GM12865 (cell line): ENCODE measurements around the gene CROCC.

Experiments
- DNase-seq: peaks from one replicate; pipeline ENCODE4 v3.0.0; 2010; ENCODE audit warnings: low read depth
- H3K4me3 ChIP-seq: 2 replicates; pipeline ENCODE4 v1.5.1; 2011; ENCODE audit warnings: mild to moderate bottlenecking, low read depth, low read length, control low read depth
- TF ChIP-seq, protein P1 (sequence below): IDR thresholded peaks from 2 replicates; pipeline ENCODE4 v1.5.1; 2011; ENCODE audit warnings: low read length, control low read depth, low read depth, inconsistent platforms; ENCODE audit not compliant: insufficient read depth; ENCODE audit errors: missing control alignments

Gene CROCC

DNA sequence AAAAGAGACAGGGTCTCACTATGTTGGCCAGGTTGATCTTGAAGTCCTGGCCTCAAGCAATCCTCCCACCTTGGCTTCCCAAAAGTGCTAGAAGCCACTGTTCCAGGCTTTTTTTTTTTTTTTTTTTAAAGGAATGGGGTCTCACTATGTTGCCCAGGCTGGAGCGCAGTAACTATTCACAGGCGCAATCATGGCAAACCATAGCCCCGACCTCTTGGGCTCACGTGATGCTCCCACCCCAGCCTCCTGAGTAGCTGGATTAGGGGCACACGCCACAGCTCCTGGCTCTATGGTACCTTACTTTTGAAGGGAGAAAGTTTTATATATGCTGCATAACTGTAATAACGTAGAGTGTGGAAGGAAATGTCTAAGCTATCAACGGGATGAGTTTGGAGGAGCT is 95.7 kb downstream of the CROCC start:
- TF ChIP-seq, protein P1, sequence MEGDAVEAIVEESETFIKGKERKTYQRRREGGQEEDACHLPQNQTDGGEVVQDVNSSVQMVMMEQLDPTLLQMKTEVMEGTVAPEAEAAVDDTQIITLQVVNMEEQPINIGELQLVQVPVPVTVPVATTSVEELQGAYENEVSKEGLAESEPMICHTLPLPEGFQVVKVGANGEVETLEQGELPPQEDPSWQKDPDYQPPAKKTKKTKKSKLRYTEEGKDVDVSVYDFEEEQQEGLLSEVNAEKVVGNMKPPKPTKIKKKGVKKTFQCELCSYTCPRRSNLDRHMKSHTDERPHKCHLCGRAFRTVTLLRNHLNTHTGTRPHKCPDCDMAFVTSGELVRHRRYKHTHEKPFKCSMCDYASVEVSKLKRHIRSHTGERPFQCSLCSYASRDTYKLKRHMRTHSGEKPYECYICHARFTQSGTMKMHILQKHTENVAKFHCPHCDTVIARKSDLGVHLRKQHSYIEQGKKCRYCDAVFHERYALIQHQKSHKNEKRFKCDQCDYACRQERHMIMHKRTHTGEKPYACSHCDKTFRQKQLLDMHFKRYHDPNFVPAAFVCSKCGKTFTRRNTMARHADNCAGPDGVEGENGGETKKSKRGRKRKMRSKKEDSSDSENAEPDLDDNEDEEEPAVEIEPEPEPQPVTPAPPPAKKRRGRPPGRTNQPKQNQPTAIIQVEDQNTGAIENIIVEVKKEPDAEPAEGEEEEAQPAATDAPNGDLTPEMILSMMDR: no peak
- no peak for DNase-seq
- no peak overlapping the region for H3K4me3 ChIP-seq

DNA sequence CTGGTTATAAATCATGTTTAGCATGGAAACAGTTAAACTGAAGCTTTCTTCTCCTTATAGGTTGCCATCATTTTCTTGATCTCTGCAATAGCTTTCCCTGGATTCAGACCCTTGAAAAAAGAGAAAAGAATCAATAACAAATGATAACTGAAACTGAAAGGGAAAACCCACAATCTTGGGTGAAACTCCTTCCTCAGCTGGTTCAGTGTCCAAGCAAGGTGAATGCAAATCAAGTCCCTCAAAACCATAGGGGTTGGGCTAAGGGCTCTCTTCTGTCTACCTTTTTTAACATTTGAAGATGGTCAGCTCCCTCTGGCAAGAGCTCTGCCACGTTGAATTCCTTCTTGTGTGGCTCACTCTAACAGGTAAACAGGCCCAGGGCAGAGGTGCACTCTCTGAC is 97.1 kb downstream of the CROCC start:
- H3K4me3 ChIP-seq: no peak overlapping the region
- peak; percentile 32 for DNase-seq
- TF ChIP-seq, protein P1: no peak

DNA sequence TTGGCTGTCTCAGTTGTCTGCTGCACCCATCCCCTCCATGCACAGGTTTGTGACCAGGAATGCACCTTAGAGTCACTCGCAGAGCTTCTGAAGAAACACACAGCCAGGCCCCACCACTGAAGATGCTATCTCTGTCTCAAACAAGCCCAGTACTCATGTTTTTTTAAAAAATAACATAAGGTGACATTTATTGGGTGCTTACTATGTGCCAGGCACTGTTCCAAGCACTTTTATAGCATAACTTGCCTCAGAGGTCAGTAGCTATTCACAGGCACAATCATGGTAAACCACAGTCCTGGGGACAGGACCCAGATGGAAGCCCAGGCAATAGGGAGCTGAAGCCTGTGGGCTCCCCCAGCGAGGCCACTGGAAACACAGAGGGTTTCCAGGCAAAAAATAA is 98.8 kb downstream of the CROCC start:
- no peak overlapping the region for H3K4me3 ChIP-seq
- no peak for DNase-seq
- TF ChIP-seq, protein P1: no peak

DNA sequence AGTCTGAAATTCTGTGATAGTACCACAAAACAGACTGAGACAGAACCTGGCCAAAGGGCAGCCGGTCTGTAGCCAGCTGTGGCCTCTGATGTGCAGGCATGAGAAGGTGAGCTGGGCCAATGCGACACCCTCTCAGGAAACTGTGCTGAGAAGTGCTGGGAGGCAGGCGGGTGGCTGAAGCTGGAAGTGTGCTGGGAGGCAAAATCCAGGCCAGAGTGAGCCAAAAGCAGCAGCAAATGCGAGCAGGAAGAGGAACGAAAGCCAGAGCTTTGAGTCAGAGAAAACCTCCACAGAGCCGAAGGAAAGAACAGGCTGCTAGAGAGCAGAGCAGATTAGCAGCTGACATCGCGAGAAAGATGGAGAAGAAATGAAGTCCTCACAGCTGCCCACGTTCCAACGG is 100.2 kb downstream of the CROCC start:
- TF ChIP-seq, protein P1: no peak
- no peak for DNase-seq

More for the DNA sequence above, 100.2 kb downstream of the CROCC start:
- no peak overlapping the region for H3K4me3 ChIP-seq
